HG02798 (cell line): ENCODE measurements around the gene DPYSL4.
A peak's percentile ranks its signal among the peaks of the same experiment; 100 is the strongest.

Source experiments
- ATAC-seq: cut with Tn5 transposase; IDR thresholded peaks from one replicate; pipeline ENCODE4 v1.9.1; 2021; ENCODE audit warnings: mild to moderate bottlenecking; ENCODE audit not compliant: unreplicated experiment, poor library complexity

Gene DPYSL4

GRCh38 chr10:132186488-132187429, at the start of gene DPYSL4:
TSS of gene DPYSL4 (plus strand) at chr10:132186948. CDS start at chr10:132187064, 116 bp downstream.
- ATAC-seq, result no peak

- no peak for ATAC-seq
Observed at GRCh38 chr10:132137111-132138072, 49.4 kb upstream of the DPYSL4 start.

DNA sequence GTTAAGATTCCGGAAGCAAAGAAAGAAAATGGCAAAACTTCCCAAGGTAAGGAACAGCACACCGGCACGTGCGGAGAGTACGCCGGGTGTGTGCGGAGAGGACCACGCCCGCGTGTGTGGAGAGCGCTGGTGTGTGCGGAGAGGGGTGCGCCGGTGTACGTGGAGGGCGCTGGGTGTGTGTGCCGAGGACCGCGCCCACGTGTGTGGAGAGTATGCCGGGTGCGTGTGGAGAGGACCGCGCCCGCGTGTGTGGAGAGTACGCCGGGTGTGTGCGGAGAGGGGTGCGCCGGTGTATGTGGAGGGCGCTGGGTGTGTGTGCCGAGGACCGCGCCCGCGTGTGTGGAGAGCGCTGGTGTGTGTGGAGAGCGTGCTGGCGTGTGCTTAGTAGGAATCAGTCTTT, 48.6 kb upstream of the DPYSL4 start:
- no peak for ATAC-seq

DNA sequence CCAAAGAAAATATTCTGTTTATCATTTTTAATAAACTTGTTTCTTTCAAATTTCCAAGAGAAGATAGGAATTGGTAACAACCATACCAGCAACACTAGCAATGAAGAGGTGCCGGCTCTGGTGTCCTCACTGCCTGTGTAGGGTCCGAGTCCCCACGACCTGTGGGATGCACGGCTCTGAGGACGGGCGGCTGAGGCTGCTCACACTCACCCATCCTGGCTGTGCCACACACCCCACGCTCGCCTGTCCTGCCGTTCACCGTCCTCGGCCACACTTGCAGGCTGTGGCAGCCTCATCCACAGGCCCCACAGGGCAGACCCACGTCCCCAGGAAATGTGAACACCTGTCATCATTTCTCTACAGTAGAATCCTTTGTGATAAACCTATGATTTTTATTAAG, 48.2 kb upstream of the DPYSL4 start:
- ATAC-seq, result no peak

DNA sequence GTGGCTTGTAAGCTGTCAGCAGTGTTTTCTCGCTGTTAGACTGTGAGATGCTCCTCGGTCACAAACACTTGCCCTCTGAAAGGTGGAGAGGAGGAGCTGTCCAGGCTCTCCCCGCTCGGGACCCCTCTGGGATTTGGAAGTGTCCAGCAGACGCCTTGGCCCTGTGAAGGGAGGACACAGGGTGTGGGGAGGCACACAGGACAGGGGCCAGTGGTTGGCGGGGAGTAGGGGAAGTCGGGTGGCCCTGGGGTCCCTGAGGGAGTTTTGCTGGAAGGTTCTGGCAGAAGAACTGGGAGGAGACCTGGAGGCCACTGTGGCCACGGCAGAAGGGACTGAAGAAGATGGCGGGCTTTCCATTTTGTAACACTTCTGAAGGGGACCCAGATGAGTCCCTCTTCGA, 47.2 kb upstream of the DPYSL4 start:
- ATAC-seq, result no peak

DNA sequence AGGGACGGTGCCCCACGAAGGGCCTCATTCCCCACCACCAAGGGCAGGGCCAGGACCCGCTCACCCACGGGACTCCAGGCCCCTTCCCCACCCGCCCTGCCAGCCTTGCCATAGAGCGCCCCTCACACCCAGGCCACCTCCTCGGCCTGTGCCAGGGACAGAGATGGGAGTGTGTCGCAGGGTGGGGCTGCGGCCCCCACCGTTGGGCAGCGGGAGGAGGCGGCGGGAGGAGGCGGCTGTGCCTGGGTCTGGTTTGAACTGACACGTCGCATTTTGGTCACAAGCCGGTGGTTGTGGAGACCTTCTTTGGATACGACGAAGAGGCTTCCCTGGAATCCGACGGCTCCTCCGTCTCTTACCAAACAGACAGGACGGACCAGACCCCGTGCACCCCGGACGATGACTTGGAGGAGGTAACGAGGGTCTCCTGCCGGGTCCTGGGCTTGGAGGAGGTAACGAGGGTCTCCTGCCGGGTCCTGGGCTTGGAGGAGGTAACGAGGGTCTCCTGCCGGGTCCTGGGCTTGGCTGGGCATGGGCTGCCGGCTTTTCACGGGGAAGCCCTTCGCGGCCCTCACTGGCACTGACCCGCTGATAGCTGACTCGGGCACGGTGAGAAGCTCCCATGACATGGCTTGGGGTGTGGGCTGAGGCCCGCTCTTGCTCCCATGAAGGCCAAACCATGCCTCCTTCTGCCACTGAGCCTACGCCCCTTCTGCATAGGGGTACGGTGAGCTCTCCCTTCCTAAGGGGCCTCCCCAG, 46.4 kb upstream of the DPYSL4 start:
- no peak for ATAC-seq

DNA sequence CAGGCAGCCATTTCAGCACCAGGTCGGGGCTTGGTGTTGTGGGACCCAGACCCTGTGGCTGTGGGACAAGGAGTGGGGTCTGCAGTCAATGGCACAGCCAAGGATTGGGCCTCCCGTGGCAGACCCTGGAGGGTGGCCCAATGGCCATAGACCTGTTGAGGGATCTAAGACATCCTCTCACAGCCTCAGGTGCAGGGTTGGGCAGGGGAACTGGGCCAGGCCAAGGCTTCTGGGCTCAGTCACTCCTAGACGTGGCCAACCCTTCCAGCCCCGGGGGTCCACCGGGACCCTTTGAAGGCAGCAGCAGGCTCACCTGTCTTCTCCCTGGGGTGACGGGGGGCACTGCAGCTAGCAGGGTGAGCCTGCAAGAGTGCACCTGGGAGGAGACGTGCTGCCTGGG, 45.7 kb upstream of the DPYSL4 start:
- no peak for ATAC-seq

GRCh38 chr10:132141526-132142395, 45.0 kb upstream of the DPYSL4 start:
- no peak for ATAC-seq

GRCh38 chr10:132142396-132143161, 44.2 kb upstream of the DPYSL4 start:
- ATAC-seq, result peak; percentile 59

DNA sequence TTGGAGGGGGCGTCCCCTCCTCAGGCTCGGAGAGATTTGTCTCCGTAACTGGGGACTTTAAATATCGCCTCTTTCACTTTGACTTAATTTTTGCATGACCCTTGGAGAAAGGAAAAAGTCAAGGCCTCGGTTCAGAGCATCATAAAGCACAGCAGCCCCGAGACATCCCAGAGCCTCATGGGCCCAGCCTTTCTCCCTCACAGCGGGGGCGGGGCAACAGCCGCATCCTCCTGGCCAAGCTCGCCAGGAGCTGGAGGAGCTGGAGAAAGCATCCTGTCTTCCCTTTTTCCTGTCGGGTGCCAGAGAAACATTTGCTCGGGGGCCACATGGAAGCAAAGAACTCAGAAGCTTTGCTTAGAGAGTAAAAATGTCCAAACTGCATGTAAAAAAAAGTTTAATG, 43.6 kb upstream of the DPYSL4 start:
- no peak for ATAC-seq

- no peak for ATAC-seq
Observed at GRCh38 chr10:132144086-132144485, 42.7 kb upstream of the DPYSL4 start.

DNA sequence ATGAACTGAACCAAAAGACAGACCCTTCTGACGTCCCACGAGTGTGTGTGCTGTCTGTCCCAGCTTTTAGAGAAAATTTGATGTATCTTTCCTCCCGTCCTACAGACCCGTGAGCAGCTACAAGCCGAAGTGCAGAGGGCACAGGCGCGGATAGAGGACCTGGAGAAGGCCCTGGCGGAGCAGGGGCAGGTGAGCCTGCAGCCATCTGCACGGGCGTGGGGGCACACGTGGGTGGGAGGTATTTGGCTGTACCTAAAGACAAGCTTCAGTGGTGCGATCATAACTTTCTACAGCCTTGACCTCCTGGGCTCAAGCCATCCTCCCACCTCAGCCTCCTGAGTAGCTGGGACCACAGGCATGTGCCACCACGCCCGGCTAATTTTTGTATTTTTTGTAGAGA, 41.7 kb upstream of the DPYSL4 start:
- ATAC-seq, result no peak

DNA sequence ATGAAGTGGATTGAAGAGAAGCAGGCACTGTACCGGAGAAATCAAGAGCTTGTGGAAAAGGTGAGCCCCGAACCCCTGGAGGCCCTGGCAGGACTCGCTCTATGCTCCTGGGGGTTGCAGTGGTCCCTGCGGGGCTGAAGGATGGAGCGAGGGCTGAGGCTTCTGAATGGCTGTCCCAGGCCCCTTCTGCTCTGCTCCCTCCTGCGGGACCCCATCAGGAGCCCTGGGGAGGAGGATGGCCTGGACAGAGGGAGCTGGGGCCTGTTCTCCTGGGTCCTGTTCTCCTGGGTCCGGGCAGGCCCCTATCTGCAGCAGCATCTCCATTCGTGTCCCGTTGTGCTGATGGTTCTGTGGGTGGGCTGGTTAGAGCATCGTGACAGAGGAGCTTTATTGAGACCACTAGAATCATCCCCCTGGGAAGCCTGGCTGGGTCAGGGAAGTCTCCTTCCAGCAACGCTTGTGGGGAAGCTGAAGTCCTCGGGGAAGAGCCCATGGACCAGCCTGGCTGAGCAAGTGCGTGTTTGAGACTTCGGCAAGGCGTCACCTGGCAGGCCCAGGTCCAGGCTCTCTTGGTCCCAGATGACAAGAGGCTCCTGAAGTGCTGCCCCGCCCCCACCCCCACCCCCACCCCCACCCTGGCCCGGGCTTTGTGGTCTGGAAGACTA, 41.1 kb upstream of the DPYSL4 start:
- no peak for ATAC-seq

GRCh38 chr10:132146271-132146671, 40.5 kb upstream of the DPYSL4 start:
- no peak for ATAC-seq

GRCh38 chr10:132146941-132147915, 39.5 kb upstream of the DPYSL4 start:
- no peak for ATAC-seq

DNA sequence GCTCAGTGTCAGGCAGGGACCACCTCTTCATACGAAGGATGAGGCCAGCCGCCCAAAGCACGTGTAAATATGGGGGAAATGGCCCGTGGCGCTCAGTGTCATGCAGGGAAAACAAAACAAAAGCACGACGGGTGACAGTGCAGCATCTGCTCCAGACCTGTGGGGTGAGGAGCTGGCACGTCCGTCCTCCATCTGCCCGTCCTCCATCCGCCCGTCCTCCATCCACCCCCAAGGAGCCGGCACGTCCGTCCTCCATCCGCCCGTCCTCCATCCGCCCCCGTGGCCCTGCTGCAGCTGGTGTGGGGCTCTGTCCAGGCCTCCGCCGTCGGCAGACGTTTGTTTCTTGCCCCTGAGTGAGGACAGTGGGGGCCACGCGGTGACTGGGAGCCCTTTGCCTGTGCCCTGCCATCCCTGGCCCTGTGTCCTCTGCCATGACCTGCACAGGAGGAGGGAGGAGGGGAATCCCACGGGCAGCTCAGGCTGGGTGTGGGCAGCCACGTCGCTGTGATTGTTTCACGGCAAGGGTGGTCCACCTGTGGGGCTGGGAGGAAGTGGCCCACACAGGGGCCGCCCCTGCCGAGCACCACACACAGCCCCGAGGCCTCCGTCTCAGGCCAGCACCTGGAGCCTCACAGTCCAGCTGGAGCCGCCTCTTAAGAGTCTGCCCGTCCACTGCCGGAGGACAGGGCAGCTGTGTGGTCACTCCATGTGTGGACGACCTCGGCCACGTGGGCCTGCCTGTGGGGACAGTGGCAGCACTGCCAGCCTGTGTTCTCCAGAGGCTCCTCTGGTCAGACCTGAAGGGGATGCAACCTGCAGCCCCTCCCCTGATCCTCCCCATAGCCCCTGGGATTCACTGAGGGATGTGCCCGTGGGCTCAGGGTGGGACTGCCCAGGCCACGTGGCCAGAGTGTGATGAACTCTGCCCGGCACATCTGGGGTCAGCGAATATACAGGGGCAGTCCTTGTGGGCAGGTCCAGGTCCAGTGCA, 38.2 kb upstream of the DPYSL4 start:
- ATAC-seq, result no peak
